GM21576 (cell line): ENCODE data around the gene SAP30L.

ENCODE experiments used
- ATAC-seq: cut with Tn5 transposase; IDR thresholded peaks from one replicate; pipeline ENCODE4 v1.9.1; 2021; ENCODE audit warnings: mild to moderate bottlenecking, moderate library complexity; ENCODE audit not compliant: unreplicated experiment

The SAP30L gene

DNA sequence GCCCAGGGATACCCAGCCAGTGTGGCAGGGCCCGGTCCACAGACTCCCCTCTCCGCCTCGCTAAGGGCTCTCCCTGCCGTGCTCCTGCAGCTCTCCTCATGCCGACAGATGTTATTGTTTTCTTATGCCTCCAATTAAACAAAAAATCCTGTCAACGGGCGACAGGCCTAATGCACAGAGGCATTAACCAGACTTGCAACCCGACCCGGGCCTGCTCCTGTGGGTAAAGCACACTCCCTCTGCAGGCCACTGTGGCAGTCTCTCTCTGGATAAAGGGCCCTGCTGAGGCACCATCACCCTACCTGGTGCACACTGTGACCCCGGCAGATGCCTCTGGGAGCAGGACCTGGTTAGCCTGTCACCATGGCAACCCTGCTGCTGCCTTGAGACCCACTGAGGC lies 59.8 kb downstream of the SAP30L start:
- no peak for ATAC-seq

DNA sequence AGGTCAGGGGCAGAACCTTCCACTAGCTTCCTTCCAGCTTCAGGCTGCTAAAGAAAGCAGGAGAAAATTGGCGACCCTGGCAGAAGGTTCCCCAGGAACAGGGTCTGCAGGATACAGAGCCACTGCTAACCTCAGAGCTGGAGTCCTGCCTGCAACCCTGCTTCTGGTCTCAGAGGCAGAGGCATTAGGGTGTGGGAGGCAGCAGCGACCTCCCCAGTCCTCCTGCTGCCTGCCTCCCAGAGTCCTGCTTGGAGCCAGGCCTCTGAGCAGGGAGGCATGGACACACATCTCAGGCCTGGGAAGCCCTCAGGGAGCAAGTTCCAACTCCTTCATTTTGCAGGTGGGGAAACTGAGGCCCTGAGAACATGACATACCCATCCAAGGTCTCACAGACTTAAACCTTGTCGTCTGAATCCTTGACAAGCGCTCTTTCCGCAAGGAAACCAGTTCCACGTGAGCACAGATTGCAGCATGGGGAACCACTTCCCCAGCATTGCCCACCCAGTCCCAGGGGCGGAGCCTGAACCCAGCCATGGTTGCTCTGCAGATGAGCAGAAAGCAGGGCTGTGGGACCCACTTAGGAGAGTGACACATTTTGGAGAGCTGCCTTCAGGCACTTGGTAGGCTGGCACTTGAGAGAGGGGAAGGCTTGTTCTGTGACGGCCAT lies 60.4 kb downstream of the SAP30L start:
- no peak for ATAC-seq

DNA sequence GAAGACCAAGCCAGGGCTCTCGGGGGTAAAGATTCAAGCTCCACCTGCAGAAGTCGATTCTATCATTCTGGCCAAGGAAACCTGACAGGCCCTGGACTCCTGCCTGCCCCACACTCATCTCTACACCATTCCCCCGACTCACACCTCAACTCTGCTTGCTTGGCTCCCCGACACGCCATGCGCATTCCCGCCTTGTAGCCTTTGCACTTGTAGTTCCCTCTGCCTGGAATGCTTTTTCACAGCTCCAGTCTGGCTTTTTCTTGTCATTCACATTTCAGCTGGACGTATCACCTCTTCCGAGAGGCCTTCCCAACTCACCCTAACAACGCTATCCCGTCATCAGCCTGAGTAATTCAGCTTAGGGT lies 60.9 kb downstream of the SAP30L start:
- ATAC-seq, result no peak

GRCh38 chr5:154508114-154508513 lies 62.3 kb downstream of the SAP30L start:
- ATAC-seq, result no peak

DNA sequence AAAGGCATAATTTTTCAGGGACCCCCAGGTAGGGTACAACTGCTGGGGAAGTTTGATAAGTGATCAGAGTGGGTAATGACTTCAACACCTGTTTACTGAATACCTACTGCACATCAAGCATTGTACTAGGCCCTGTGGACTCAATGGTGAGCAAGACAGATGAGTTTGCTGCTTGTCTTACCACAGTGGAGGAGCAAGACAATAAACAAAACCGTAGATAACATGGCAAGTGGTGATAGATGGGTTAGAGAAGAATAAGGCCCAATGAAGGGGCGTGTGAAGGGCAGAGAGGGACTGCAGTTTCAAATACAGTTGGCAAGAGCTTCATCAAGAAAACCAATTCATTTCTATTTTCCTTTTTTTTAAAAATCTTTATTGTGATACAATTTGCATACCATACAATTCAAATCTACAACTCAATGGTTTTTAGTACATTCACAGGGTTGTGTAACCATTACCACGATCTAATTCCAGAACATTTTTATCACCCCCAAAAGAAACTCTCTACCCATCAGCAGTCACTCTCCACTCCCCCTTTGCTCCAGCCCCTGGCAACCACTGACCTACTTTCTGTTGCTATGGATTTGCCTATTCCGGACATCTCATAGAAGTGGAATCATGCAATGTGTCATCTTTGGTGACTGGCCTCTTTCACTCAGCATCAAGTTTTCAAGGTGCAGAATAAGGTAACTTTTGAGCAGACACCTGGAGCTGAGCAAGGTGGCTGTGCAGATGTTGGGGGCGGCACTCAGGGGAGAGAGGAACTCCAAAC lies 64.2 kb downstream of the SAP30L start:
- ATAC-seq, result no peak
